ENCODE measurements around the gene BAZ2B. TPM values are rescaled to one million over a fixed set of nuclear protein-coding genes. Genes with fewer than 3 reads are reported as not detected.

Gene BAZ2B
- total RNA-seq, 1 experiment from 2014 or later = 33.0 TPM

DNA sequence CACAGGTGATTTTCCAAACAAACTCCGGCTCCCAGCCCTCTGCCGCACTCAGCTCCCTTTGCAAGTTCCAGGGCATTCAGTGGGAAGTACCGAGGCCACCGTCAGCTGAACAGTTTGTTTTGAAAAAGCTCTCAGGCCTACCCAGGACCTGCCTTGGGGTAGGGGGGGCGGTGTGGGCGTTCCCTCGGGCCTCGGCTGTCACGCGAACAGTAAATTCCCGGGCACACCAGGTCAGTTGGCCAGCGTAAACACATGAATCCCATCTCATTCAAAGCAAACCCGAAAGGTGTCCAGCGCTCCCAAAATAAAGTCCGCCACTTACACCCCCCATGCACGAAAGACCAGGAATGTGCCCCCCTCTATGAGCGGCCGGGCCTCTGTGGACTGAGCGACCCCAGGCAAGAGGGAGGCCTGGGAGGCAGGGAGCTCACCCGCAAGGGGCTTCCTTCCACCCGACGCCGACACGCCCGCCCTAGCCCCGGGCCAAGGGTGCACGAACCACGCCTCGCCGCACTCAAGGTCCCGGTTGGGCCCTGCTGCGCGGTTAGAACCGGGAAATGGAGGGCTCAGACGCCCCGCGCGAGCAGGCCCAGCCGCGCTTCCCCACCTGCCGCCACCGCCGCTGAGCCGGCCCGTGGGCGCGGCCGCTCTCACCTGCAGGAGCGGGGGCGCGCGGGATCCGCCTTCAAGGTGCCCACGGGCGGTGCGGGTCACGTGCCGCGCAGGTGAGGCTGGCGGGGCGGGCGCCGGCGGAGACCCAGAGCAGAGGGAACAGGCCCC lies 330.2 kb downstream of the BAZ2B start, which contains the start of gene WDSUB1 (continued):
- TF ChIP-seq FOXJ3 (CRISPR knock-in tag; IDR thresholded peaks at IDR 0.05; ENCODE audit: borderline replicate concordance) = no peak
- TF ChIP-seq PRRX2 (CRISPR knock-in tag; IDR thresholded peaks at IDR 0.05) = no peak
- TF ChIP-seq, protein P1, sequence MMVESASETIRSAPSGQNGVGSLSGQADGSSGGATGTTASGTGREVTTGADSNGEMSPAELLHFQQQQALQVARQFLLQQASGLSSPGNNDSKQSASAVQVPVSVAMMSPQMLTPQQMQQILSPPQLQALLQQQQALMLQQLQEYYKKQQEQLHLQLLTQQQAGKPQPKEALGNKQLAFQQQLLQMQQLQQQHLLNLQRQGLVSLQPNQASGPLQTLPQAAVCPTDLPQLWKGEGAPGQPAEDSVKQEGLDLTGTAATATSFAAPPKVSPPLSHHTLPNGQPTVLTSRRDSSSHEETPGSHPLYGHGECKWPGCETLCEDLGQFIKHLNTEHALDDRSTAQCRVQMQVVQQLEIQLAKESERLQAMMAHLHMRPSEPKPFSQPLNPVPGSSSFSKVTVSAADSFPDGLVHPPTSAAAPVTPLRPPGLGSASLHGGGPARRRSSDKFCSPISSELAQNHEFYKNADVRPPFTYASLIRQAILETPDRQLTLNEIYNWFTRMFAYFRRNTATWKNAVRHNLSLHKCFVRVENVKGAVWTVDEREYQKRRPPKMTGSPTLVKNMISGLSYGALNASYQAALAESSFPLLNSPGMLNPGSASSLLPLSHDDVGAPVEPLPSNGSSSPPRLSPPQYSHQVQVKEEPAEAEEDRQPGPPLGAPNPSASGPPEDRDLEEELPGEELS (CRISPR knock-in tag; IDR thresholded peaks at IDR 0.05) = peak; percentile 93
- TF ChIP-seq MYBL2 (CRISPR knock-in tag; IDR thresholded peaks at IDR 0.05) = peak; percentile 85; the same call in 1 of the 2 replicates
- TF ChIP-seq, protein P2, sequence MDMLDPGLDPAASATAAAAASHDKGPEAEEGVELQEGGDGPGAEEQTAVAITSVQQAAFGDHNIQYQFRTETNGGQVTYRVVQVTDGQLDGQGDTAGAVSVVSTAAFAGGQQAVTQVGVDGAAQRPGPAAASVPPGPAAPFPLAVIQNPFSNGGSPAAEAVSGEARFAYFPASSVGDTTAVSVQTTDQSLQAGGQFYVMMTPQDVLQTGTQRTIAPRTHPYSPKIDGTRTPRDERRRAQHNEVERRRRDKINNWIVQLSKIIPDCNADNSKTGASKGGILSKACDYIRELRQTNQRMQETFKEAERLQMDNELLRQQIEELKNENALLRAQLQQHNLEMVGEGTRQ (CRISPR knock-in tag; IDR thresholded peaks at IDR 0.05) = peak; percentile 97
- TF ChIP-seq, protein P3, sequence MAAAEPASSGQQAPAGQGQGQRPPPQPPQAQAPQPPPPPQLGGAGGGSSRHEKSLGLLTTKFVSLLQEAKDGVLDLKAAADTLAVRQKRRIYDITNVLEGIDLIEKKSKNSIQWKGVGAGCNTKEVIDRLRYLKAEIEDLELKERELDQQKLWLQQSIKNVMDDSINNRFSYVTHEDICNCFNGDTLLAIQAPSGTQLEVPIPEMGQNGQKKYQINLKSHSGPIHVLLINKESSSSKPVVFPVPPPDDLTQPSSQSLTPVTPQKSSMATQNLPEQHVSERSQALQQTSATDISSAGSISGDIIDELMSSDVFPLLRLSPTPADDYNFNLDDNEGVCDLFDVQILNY (CRISPR knock-in tag; IDR thresholded peaks at IDR 0.05) = peak; percentile 92; the same call in 1 of the 2 replicates
- TF ChIP-seq SP1 (CRISPR knock-in tag; conservative IDR thresholded peaks at IDR 0.05) = peak; percentile 81

DNA sequence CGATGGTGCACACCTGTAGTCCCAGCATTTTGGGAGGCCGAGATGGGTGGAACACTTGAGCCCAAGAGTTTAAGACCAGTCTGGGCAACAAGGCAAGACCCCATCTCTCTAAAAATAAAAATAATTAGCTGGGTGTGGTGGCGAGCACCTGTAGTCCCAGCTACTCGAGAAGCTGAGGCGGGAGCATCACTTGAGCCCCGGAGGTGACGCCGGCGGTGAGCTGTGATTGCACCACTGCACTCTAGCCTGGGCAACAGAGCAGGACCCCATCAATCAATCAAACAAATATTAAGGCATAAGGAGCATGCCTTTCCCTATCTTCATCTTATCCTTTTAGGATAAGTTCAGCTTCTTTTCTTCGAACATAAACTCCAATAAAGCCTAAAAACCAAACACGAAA lies 330.9 kb downstream of the BAZ2B start:
- H3K27ac Mint-ChIP-seq = no peak overlapping the region
- peak; percentile 86 for TF ChIP-seq ZNF121 (CRISPR knock-in tag; IDR thresholded peaks at IDR 0.05)
- no peak for TF ChIP-seq ZNF416 (CRISPR knock-in tag; IDR thresholded peaks at IDR 0.05)
- peaks cover 20% of the 10 kb centered on the region for H3K4me1 Mint-ChIP-seq
- ChIA-PET POLR2A (interaction anchor here (0.7 kb wide), 1 partner anchor 21 kb away, joined by 3 read pairs; no protein-coding TSS in a partner anchor), CTCF (interaction anchor here (0.8 to 1.7 kb wide), 2 partner anchors 12 to 636 kb away, joined by 3 to 4 read pairs; no protein-coding TSS in a partner anchor)
- DNase-seq (ENCODE audit: low spot score) = no peak
- peaks cover 6% of the 10 kb centered on the region; the same call in 1 of the 2 replicates for H3K36me3 Mint-ChIP-seq
- H3K4me3 Mint-ChIP-seq = peak overlapping the region; percentile 82
- H3K9me3 Mint-ChIP-seq = no peaks in the 10 kb centered on the region
- no peak for ATAC-seq
- H3K27me3 Mint-ChIP-seq (ENCODE audit: low read depth) = peaks cover 3% of the 10 kb centered on the region; the same call in 1 of the 2 replicates

DNA sequence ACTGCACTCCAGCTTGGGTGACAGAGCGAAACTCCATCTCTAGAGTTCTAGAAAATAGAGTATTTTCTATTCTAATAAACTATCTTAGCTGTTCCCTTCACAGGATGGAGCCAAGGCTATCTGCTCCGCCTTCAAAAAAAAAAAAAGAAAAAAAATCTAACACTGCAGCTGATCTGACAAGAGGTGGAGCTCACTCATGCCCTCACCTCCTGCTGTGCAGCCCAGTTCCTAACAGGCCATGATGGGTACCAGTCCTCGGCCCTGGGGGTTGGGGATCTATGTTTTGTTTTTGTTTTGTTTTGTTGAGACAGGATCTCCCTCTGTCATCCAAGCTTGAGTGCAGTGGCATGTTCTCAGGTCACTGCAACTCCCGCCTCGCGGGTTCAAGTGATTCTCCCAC lies 332.8 kb downstream of the BAZ2B start:
- POLR2A ChIA-PET = no interaction called here
- TF ChIP-seq NR1H2 (CRISPR knock-in tag; IDR thresholded peaks at IDR 0.05) = no peak
- TF ChIP-seq ZNF671 (CRISPR knock-in tag; IDR thresholded peaks at IDR 0.05) = no peak
- TF ChIP-seq ZBTB21 (CRISPR knock-in tag; IDR thresholded peaks at IDR 0.05; ENCODE audit: borderline replicate concordance) = no peak
- H3K27ac Mint-ChIP-seq = no peak overlapping the region
- no peak overlapping the region for H3K4me3 Mint-ChIP-seq
- DNase-seq (ENCODE audit: low spot score) (no peak), ATAC-seq (no peak)
- no peaks in the 10 kb centered on the region for H3K9me3 Mint-ChIP-seq
- CTCF ChIA-PET = no interaction called here
- peaks cover 3% of the 10 kb centered on the region; the same call in 1 of the 2 replicates for H3K27me3 Mint-ChIP-seq (ENCODE audit: low read depth)
- H3K36me3 Mint-ChIP-seq = peaks cover 6% of the 10 kb centered on the region; the same call in 1 of the 2 replicates
- H3K4me1 Mint-ChIP-seq = peaks cover 20% of the 10 kb centered on the region

DNA sequence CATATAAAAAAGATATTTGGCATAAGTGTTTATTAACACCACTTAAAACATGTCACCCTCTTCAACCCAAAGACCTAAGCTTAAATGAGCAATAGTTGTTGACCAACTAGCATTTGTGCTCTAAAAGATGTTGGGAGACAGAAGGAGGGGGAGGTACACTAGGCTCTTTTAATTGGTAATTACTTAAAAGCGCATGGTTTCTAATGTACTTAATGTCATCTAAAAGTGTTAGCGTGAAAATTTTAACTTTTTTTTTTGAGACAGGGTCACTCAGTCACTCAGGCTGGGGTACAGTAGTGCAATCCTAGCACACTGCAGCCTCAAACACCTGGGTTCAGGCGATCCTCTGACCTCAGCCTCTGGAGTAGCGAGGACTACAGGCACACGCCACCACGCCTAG lies 335.3 kb downstream of the BAZ2B start:
- Mint-ChIP-seq H3K4me1 (peaks cover 11% of the 10 kb centered on the region), H3K9me3 (no peaks in the 10 kb centered on the region), H3K4me3 (no peak overlapping the region), H3K27me3 (ENCODE audit: low read depth) (peaks cover 3% of the 10 kb centered on the region; the same call in 1 of the 2 replicates), H3K36me3 (peaks cover 6% of the 10 kb centered on the region; the same call in 1 of the 2 replicates), H3K27ac (no peak overlapping the region)
- no peak for ATAC-seq
- ChIA-PET CTCF (no interaction called here), POLR2A (no interaction called here)
- DNase-seq (ENCODE audit: low spot score) = no peak
- TF ChIP-seq ZBTB21 (CRISPR knock-in tag; IDR thresholded peaks at IDR 0.05; ENCODE audit: borderline replicate concordance) = no peak
- TF ChIP-seq, protein P4, sequence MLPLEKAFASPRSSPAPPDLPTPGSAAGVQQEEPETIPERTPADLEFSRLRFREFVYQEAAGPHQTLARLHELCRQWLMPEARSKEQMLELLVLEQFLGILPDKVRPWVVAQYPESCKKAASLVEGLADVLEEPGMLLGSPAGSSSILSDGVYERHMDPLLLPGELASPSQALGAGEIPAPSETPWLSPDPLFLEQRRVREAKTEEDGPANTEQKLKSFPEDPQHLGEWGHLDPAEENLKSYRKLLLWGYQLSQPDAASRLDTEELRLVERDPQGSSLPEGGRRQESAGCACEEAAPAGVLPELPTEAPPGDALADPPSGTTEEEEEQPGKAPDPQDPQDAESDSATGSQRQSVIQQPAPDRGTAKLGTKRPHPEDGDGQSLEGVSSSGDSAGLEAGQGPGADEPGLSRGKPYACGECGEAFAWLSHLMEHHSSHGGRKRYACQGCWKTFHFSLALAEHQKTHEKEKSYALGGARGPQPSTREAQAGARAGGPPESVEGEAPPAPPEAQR (CRISPR knock-in tag; IDR thresholded peaks at IDR 0.05) = no peak
- TF ChIP-seq, protein P5, sequence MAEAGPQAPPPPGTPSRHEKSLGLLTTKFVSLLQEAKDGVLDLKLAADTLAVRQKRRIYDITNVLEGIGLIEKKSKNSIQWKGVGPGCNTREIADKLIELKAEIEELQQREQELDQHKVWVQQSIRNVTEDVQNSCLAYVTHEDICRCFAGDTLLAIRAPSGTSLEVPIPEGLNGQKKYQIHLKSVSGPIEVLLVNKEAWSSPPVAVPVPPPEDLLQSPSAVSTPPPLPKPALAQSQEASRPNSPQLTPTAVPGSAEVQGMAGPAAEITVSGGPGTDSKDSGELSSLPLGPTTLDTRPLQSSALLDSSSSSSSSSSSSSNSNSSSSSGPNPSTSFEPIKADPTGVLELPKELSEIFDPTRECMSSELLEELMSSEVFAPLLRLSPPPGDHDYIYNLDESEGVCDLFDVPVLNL (CRISPR knock-in tag; IDR thresholded peaks at IDR 0.05; ENCODE audit: borderline replicate concordance, low read depth) = no peak
- no peak for TF ChIP-seq ZNF121 (CRISPR knock-in tag; IDR thresholded peaks at IDR 0.05)
- TF ChIP-seq, protein P6, sequence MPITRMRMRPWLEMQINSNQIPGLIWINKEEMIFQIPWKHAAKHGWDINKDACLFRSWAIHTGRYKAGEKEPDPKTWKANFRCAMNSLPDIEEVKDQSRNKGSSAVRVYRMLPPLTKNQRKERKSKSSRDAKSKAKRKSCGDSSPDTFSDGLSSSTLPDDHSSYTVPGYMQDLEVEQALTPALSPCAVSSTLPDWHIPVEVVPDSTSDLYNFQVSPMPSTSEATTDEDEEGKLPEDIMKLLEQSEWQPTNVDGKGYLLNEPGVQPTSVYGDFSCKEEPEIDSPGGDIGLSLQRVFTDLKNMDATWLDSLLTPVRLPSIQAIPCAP (CRISPR knock-in tag; IDR thresholded peaks at IDR 0.05) = no peak
- TF ChIP-seq, protein P7, sequence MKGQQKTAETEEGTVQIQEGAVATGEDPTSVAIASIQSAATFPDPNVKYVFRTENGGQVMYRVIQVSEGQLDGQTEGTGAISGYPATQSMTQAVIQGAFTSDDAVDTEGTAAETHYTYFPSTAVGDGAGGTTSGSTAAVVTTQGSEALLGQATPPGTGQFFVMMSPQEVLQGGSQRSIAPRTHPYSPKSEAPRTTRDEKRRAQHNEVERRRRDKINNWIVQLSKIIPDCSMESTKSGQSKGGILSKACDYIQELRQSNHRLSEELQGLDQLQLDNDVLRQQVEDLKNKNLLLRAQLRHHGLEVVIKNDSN (CRISPR knock-in tag; IDR thresholded peaks at IDR 0.05) = no peak

Data from WTC11 (cell line).